Measurements from ENCODE around the gene AGFG2. TPM values are rescaled to one million over a fixed set of nuclear protein-coding genes. Genes with fewer than 3 reads are reported as not detected.
"Not testable (repeated sequence)": the region's sequence is repeated elsewhere in the genome, so short reads cannot be mapped to it uniquely, and the experiment has no call there.

Gene AGFG2
- total and polyA plus RNA-seq, 5 donors = 17.3 to 26.3 (median 22.7) TPM

- DNase-seq (no peak), ATAC-seq (no peak)
- Histone ChIP-seq H3K9me3 (ENCODE audit: control insufficient read depth, low read length) (no peaks in the 10 kb centered on the region), H3K4me3 (ENCODE audit: low read length) (no peak overlapping the region), H3K4me1 (ENCODE audit: control insufficient read depth, insufficient read depth, low read length) (no peaks in the 10 kb centered on the region), H3K27me3 (ENCODE audit: control insufficient read depth, insufficient read depth) (no peaks in the 10 kb centered on the region), H3K27ac (ENCODE audit: low read length) (no peak overlapping the region)
- intact Hi-C loops (cut with DNase I) = no loop called here
- 91% methylated on average over 2 of the region's 2 CpGs for WGBS
These were observed 17.9 kb upstream of the AGFG2 start for GRCh38 chr7:100521076-100521475.

GRCh38 chr7:100521909-100522593 lies 17.0 kb upstream of the AGFG2 start:
- WGBS = 79% methylated on average over 2 of the region's 3 CpGs
- H3K4me1 ChIP-seq (ENCODE audit: control insufficient read depth, insufficient read depth, low read length); H3K27ac ChIP-seq (ENCODE audit: low read length); H3K9me3 ChIP-seq (ENCODE audit: control insufficient read depth, low read length); intact Hi-C loops (cut with DNase I); H3K4me3 ChIP-seq (ENCODE audit: low read length); ATAC-seq; H3K27me3 ChIP-seq (ENCODE audit: control insufficient read depth, insufficient read depth); DNase-seq: not testable (repeated sequence)

- DNase-seq = peak in 1 of 3 donors; percentile 63
- H3K4me3 ChIP-seq (ENCODE audit: low read length); intact Hi-C loops (cut with DNase I); H3K4me1 ChIP-seq (ENCODE audit: control insufficient read depth, insufficient read depth, low read length); H3K9me3 ChIP-seq (ENCODE audit: control insufficient read depth, low read length); ATAC-seq; H3K27me3 ChIP-seq (ENCODE audit: control insufficient read depth, insufficient read depth); H3K27ac ChIP-seq (ENCODE audit: low read length): not testable (repeated sequence)
- WGBS = 94% methylated on average over 27 of the region's 34 CpGs
These were observed 15.8 kb upstream of the AGFG2 start for GRCh38 chr7:100523192-100523591.

GRCh38 chr7:100528108-100528866 lies 10.7 kb upstream of the AGFG2 start:
- DNase-seq; H3K27me3 ChIP-seq (ENCODE audit: control insufficient read depth, insufficient read depth); H3K9me3 ChIP-seq (ENCODE audit: control insufficient read depth, low read length); H3K4me3 ChIP-seq (ENCODE audit: low read length); H3K4me1 ChIP-seq (ENCODE audit: control insufficient read depth, insufficient read depth, low read length); H3K27ac ChIP-seq (ENCODE audit: low read length); ATAC-seq; intact Hi-C loops (cut with DNase I): not testable (repeated sequence)
- 85% methylated on average over 12 of the region's 12 CpGs for WGBS

- WGBS = 83% methylated on average over 14 of the region's 14 CpGs
- Histone ChIP-seq H3K27me3 (ENCODE audit: control insufficient read depth, insufficient read depth) (no peaks in the 10 kb centered on the region), H3K4me3 (ENCODE audit: low read length) (no peak overlapping the region), H3K27ac (ENCODE audit: low read length) (no peak overlapping the region), H3K9me3 (ENCODE audit: control insufficient read depth, low read length) (no peaks in the 10 kb centered on the region), H3K4me1 (ENCODE audit: control insufficient read depth, insufficient read depth, low read length) (no peaks in the 10 kb centered on the region)
- ATAC-seq (no peak), DNase-seq (no peak)
- intact Hi-C loops (cut with DNase I) = no loop called here
These were observed 6.6 kb upstream of the AGFG2 start for GRCh38 chr7:100532165-100533022.

- H3K27ac ChIP-seq (ENCODE audit: low read length); intact Hi-C loops (cut with DNase I); ATAC-seq; H3K9me3 ChIP-seq (ENCODE audit: control insufficient read depth, low read length); H3K4me1 ChIP-seq (ENCODE audit: control insufficient read depth, insufficient read depth, low read length); H3K4me3 ChIP-seq (ENCODE audit: low read length); H3K27me3 ChIP-seq (ENCODE audit: control insufficient read depth, insufficient read depth); DNase-seq: not testable (repeated sequence)
- WGBS = 91% methylated on average over 9 of the region's 9 CpGs
These were observed 3.0 kb upstream of the AGFG2 start for GRCh38 chr7:100535982-100536381.

GRCh38 chr7:100536695-100537094 lies 2.3 kb upstream of the AGFG2 start:
- H3K4me3 ChIP-seq (ENCODE audit: low read length); DNase-seq; H3K9me3 ChIP-seq (ENCODE audit: control insufficient read depth, low read length); ATAC-seq; H3K4me1 ChIP-seq (ENCODE audit: control insufficient read depth, insufficient read depth, low read length); intact Hi-C loops (cut with DNase I); H3K27me3 ChIP-seq (ENCODE audit: control insufficient read depth, insufficient read depth); H3K27ac ChIP-seq (ENCODE audit: low read length): not testable (repeated sequence)
- 81% methylated on average over 2 of the region's 2 CpGs for WGBS

- H3K4me1 ChIP-seq (ENCODE audit: control insufficient read depth, insufficient read depth, low read length) = peaks cover 4% of the 10 kb centered on the region
- no peaks in the 10 kb centered on the region for H3K9me3 ChIP-seq (ENCODE audit: control insufficient read depth, low read length)
- no peak for ATAC-seq
- DNase-seq = no peak
- intact Hi-C loops (cut with DNase I) = no loop called here
- peak overlapping the region; percentile 12 for H3K4me3 ChIP-seq (ENCODE audit: low read length)
- peak overlapping the region; percentile 41 for H3K27ac ChIP-seq (ENCODE audit: low read length)
- 8% methylated on average over 8 of the region's 8 CpGs for WGBS
- H3K27me3 ChIP-seq (ENCODE audit: control insufficient read depth, insufficient read depth) = no peaks in the 10 kb centered on the region
These were observed 702 bp upstream of the AGFG2 start for GRCh38 chr7:100538348-100538653.

- ATAC-seq (no peak), DNase-seq (no peak)
- H3K27me3 ChIP-seq (ENCODE audit: control insufficient read depth, insufficient read depth) = no peaks in the 10 kb centered on the region
- H3K9me3 ChIP-seq (ENCODE audit: control insufficient read depth, low read length) = no peaks in the 10 kb centered on the region
- H3K4me1 ChIP-seq (ENCODE audit: control insufficient read depth, insufficient read depth, low read length) = peaks cover 4% of the 10 kb centered on the region
- intact Hi-C loops (cut with DNase I) = no loop called here
- H3K27ac ChIP-seq (ENCODE audit: low read length) = peak overlapping the region; percentile 76
- under 1% methylated on average over 44 of the region's 44 CpGs for WGBS
- H3K4me3 ChIP-seq (ENCODE audit: low read length) = peak overlapping the region; percentile 71
These were observed 518 bp downstream of the AGFG2 start for GRCh38 chr7:100539436-100540006.

- 44% methylated on average over 6 of the region's 6 CpGs for WGBS
- Histone ChIP-seq H3K4me1 (ENCODE audit: control insufficient read depth, insufficient read depth, low read length) (peaks cover 6% of the 10 kb centered on the region), H3K4me3 (ENCODE audit: low read length) (peak overlapping the region; percentile 71), H3K27me3 (ENCODE audit: control insufficient read depth, insufficient read depth) (no peaks in the 10 kb centered on the region), H3K9me3 (ENCODE audit: control insufficient read depth, low read length) (no peaks in the 10 kb centered on the region), H3K27ac (ENCODE audit: low read length) (no peak overlapping the region)
- ATAC-seq = no peak
- intact Hi-C loops (cut with DNase I) = no loop called here
- DNase-seq = no peak
These were observed 1.2 kb downstream of the AGFG2 start for GRCh38 chr7:100540073-100540723.
